Measurements from ENCODE around the gene HIRA. TPM values are rescaled to one million over a fixed set of nuclear protein-coding genes. Genes with fewer than 3 reads are reported as not detected.

HIRA gene
- polyA plus RNA-seq, 1 experiment: 17.1 TPM

GRCh38 chr22:19434829-19435580 is 3.5 kb upstream of the HIRA start:
- Histone ChIP-seq H3K27me3 (ENCODE audit: control insufficient read depth, insufficient read depth, low read length) (no peaks in the 10 kb centered on the region), H3K4me3 (ENCODE audit: low read depth, low read length) (no peak overlapping the region), H3K27ac (ENCODE audit: low read depth, low read length) (no peak overlapping the region), H3K9me3 (ENCODE audit: control insufficient read depth, insufficient read depth, low read length) (no peaks in the 10 kb centered on the region)
- TF ChIP-seq CTCF (IDR thresholded peaks at IDR 0.05; ENCODE audit: low read depth, low read length): no peak
- ChIA-PET CTCF (no interaction called here), POLR2A (no interaction called here)
- no peak for DNase-seq (ENCODE audit: low read depth, low spot score)

GRCh38 chr22:19434401-19434800 is 2.9 kb upstream of the HIRA start:
- Histone ChIP-seq H3K27ac (ENCODE audit: low read depth, low read length) (no peak overlapping the region), H3K27me3 (ENCODE audit: control insufficient read depth, insufficient read depth, low read length) (no peaks in the 10 kb centered on the region), H3K9me3 (ENCODE audit: control insufficient read depth, insufficient read depth, low read length) (no peaks in the 10 kb centered on the region), H3K4me3 (ENCODE audit: low read depth, low read length) (no peak overlapping the region)
- CTCF ChIA-PET: no interaction called here
- no peak for DNase-seq (ENCODE audit: low read depth, low spot score)
- TF ChIP-seq CTCF (IDR thresholded peaks at IDR 0.05; ENCODE audit: low read depth, low read length): no peak
- POLR2A ChIA-PET: no interaction called here

DNA sequence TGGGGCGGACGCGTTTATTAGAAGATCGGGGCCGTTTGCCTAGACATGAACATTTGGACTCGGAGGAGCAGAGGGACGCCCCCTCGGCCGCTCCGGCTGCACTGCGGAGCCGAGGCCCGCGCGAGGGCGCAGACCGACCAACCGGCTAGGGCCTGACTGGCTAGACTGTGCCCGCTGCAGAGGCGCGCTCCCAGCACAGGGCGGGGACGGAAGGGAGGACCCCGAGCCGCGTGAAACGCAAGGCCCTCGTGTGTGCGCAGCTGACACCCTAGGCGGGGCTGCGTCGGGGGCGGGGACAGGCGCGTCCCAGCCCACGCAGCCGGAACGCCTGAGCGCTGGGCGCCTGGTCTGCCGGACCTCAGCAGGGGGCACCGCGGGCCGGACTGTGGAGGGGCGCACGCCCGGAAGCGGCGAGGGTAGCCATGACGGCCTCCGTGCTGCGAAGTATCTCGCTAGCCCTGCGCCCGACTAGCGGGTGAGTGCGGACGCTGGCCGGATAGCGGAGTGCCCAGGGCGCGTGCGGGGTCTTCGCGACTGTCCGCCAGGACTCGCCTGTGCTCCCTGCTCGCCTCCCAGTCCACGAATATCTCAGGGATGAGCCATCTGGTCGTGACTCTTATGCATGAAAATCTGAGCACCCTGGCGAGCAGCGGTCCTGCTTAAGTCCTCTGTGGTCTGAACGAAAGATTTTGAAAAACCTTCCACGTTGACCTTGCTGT is 759 bp upstream of the HIRA start, which contains the start of gene MRPL40:
MRPL40 (plus strand) TSS at position 413 of the 719 bp plus-strand sequence; CDS start at position 423, 10 bp downstream.
- no peaks in the 10 kb centered on the region for H3K9me3 ChIP-seq (ENCODE audit: control insufficient read depth, insufficient read depth, low read length)
- POLR2A ChIA-PET: interaction anchor here (0.6 to 1.6 kb wide), 8 partner anchors 9 to 253 kb away, joined by 3 to 13 read pairs (median 6); partner anchors contain the start of genes CDC45, SLC25A1 and UFD1
- H3K27ac ChIP-seq (ENCODE audit: low read depth, low read length): peak within 1 kb of the TSS; percentile 84
- no peaks in the 10 kb centered on the region for H3K27me3 ChIP-seq (ENCODE audit: control insufficient read depth, insufficient read depth, low read length)
- CTCF ChIA-PET: no interaction called here
- DNase-seq (ENCODE audit: low read depth, low spot score): peak; percentile 83
- peak within 1 kb of the TSS; percentile 87 for H3K4me3 ChIP-seq (ENCODE audit: low read depth, low read length)
- no peak for TF ChIP-seq CTCF (IDR thresholded peaks at IDR 0.05; ENCODE audit: low read depth, low read length)

GRCh38 chr22:19430890-19431541 is 517 bp downstream of the HIRA start:
- H3K9me3 ChIP-seq (ENCODE audit: control insufficient read depth, insufficient read depth, low read length): no peaks in the 10 kb centered on the region
- peak overlapping the region; percentile 87 for H3K4me3 ChIP-seq (ENCODE audit: low read depth, low read length)
- no peaks in the 10 kb centered on the region for H3K27me3 ChIP-seq (ENCODE audit: control insufficient read depth, insufficient read depth, low read length)
- CTCF ChIA-PET: no interaction called here
- POLR2A ChIA-PET: interaction anchor here (1.2 to 1.6 kb wide), 6 partner anchors 8 to 97 kb away, joined by 3 to 13 read pairs (median 5); partner anchors contain the start of genes CDC45 and UFD1
- no peak for DNase-seq (ENCODE audit: low read depth, low spot score)
- peak overlapping the region; percentile 87 for H3K27ac ChIP-seq (ENCODE audit: low read depth, low read length)
- TF ChIP-seq CTCF (IDR thresholded peaks at IDR 0.05; ENCODE audit: low read depth, low read length): peak; percentile 37
